Epithelial cell of prostate (primary cell): ENCODE data around the gene RFX6.
A peak's percentile ranks its signal among the peaks of the same experiment; 100 is the strongest.

ENCODE experiments used
- DNase-seq: peaks from one replicate; pipeline ENCODE4 v3.0.0-alpha.2; 2011; ENCODE audit warnings: low read depth, low spot score
- H3K27ac ChIP-seq: fragments of 450-650 bp; 2 replicates; pipeline ENCODE4 v1.5.1; 2017; ENCODE audit warnings: mild to moderate bottlenecking

RFX6 gene

GRCh38 chr6:116887894-116888293, 10.9 kb downstream of the RFX6 start:
- H3K27ac ChIP-seq = no peak overlapping the region
- no peak for DNase-seq

- no peak overlapping the region for H3K27ac ChIP-seq
- no peak for DNase-seq
Observed at GRCh38 chr6:116888732-116889360, 11.8 kb downstream of the RFX6 start.

DNA sequence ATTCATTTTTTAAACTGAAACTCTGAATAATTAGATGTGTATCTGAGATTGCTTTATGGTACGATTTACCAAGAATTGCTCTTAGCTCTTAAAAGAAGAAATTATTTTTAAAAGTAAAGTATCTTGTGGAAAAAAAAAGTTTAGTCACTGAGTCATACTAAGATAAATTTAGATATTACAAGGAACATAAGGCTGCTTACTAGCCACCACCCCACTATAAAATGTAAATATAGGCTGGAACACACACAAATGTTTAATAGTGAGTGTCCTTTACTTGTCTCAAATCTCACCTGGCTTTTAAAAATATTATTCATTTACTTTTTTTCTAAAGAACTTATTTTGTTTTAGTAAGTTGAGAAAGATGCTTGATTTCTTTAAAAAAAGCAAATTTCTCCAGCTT, 17.6 kb downstream of the RFX6 start:
- no peak overlapping the region for H3K27ac ChIP-seq
- DNase-seq = no peak

DNA sequence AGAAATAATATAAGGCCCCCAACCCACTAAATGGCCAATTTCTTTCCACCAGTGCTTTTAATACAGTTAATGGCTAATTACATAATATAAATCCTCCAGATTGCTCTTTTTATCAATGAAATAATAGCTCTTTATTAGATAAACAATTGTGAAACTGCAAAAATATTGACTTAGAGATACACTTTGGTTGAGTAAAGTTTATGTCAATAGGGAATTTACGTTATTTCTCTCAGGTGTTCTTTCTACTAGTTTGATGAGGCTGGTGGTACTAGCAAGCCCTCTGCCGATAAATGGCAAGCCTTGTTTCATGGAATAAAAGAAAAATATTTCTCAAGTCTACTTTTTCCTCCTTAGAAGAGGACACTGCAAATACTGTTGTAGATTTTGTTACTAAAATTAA, 18.9 kb downstream of the RFX6 start:
- DNase-seq = no peak
- H3K27ac ChIP-seq = no peak overlapping the region

GRCh38 chr6:116902634-116903033, 25.6 kb downstream of the RFX6 start:
- no peak overlapping the region for H3K27ac ChIP-seq

GRCh38 chr6:116922853-116923548, 46.0 kb downstream of the RFX6 start:
- no peak overlapping the region for H3K27ac ChIP-seq
- no peak for DNase-seq

More at GRCh38 chr6:116902634-116903033, 25.6 kb downstream of the RFX6 start:
- DNase-seq = no peak

GRCh38 chr6:116924245-116924644, 47.2 kb downstream of the RFX6 start:
- DNase-seq = no peak
- H3K27ac ChIP-seq = no peak overlapping the region

- no peak for DNase-seq
- no peak overlapping the region for H3K27ac ChIP-seq
Observed at GRCh38 chr6:116925088-116925794, 48.2 kb downstream of the RFX6 start.

DNA sequence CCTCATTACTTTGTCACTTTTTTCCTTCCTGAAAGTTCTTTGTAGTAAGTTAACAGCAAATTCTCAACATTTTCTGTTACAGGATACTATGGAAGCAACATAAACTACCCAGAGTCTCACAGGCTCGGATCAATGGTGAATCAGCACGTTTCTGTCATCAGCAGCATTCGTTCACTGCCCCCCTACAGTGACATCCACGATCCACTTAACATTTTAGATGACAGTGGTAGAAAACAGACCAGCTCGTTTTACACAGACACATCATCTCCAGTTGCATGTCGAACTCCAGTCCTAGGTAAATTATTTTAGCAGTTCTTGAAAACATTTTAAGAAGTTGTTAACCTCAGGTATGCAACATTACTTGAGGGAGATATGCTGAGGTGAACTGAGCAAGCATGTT, 51.6 kb downstream of the RFX6 start:
- no peak for DNase-seq
- no peak overlapping the region for H3K27ac ChIP-seq

DNA sequence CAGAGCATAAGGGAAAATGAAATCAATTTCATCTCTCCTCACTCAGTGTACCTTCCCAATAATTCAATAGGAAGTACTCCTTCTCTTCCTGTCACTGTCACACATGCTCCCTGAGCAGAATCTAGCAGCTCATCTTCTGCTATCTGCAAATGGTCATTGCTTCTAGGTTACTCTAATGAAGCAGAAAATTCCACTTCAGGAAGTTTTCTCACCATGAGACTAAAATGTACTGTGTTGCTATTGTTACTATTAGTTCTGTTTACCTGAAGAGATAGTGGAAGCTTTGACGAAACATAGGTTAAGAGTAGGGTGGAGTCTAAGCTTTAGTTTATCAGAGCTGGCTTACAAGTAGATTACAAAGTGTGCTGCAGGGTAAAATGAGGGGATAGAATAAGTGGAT, 52.8 kb downstream of the RFX6 start:
- H3K27ac ChIP-seq = no peak overlapping the region
- no peak for DNase-seq

DNA sequence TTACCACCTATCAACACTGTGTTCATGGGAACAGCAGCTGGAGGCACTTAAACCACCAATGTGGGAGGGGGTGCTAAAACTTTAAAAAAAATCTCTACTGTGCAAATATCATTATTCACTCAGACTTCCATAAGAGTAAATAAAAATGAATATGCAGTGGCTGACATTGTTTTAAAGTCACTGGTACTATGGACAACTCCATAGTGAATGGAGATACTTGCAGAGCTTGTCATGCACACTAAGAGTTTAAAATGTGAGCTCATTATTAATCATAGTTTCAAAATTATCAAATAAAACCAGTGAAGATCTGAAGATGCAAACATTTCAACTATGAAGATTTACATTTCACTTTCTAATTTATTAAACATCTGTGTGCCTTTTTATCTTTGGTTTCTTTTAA, 54.4 kb downstream of the RFX6 start:
- H3K27ac ChIP-seq = no peak overlapping the region
- no peak for DNase-seq

GRCh38 chr6:116932496-116932895, 55.5 kb downstream of the RFX6 start:
- no peak for DNase-seq
- no peak overlapping the region for H3K27ac ChIP-seq

GRCh38 chr6:116933485-116933884, 56.4 kb downstream of the RFX6 start:
- DNase-seq = no peak
- no peak overlapping the region for H3K27ac ChIP-seq

- no peak overlapping the region for H3K27ac ChIP-seq
- no peak for DNase-seq
Observed at GRCh38 chr6:116938305-116938704, 61.3 kb downstream of the RFX6 start.

DNA sequence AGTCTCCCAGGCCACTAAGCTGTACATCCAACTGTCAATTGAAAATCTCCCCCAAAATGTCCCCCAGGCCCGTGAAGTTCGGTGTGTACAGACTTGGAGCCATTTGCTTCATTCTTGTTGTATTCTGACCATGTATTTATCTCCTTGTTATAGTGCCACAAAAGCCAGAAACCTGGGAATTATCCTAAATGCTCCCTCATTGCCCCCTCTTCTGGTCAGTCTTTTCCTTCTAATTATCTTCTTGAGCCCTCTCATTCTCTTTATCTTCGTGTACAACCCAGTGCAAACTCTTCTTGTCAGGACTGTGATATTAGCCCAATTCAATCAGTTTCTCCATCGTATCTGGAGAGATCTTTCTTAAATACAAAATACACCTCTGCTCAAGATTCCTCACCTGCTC, 64.7 kb downstream of the RFX6 start:
- DNase-seq = no peak
- no peak overlapping the region for H3K27ac ChIP-seq

GRCh38 chr6:116945809-116946208, 68.8 kb downstream of the RFX6 start:
- no peak overlapping the region for H3K27ac ChIP-seq
- DNase-seq = peak; percentile 31

DNA sequence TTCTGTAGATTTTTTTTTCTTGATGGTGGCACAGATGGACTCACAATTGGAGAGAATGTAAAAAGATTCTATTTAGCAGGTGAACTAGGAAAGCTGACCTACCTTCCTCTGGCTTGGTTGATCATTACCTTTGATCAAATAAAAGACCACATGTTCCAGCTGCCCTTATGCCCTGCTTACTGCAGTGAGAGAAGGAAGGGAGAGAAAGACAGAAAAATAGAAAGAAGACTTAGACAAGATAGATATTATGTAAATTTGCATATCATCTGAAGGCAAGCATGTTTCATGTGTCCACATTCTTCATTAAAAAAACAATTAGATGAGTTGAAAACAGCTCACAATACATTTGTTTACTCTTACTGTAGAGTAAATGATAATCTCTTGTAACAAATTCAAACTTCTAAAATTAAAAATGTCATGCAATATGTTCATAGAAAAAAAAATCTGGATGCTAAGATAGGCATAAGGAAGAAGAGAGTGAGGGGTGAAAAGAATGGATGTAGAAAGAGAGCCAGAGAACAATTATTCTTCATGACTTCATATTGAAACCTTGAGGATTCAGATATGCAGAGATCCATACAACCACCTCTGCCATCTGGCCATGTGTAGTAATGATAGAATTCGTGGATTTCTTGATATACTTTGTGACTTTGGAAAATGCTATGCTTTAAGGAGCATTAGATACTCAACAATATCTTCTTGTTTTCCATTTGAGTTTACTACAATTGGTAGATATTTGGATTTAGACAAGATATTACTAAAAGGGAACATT, 71.7 kb downstream of the RFX6 start:
- no peak for DNase-seq
- H3K27ac ChIP-seq = no peak overlapping the region

DNA sequence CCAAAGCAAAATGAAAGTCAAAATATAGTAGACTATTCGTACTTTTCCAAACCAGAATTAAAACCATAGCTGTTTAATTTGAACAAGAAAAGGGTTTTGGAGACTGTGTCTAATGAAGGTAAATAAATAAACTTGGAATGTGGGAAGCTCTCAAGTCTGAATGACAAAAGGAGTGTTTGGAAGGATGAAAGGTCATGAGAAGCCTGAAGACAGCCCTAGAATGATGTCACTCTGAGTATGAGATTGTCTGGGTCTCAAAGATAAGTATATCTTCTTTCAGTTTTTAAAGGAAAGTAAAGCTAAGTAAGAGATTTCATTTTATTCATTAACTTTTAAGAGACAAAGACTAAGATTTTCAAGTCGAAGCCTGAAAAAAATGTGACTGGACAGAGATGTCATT, 72.9 kb downstream of the RFX6 start:
- no peak overlapping the region for H3K27ac ChIP-seq
- DNase-seq = no peak

DNA sequence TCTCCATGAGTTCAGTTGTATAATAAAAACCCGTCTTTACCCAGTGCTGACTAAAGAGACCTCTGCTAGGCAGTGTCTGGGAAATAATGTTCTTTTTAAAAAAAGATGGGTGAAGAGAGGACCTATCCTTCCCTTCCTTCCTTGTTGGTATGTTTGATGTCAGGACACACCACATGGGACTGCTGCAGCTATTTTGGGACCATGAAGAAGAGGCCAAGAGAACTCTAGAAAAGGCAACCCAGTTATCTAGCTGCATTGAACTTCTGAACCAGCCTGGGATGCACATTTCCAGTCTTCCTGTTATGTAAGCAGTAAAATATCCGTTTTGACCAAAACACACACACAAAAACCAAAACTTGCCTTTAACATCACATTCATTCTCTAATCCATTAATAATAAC, 77.3 kb downstream of the RFX6 start:
- H3K27ac ChIP-seq = no peak overlapping the region
- DNase-seq = no peak

- DNase-seq = no peak
- H3K27ac ChIP-seq = no peak overlapping the region
Observed at GRCh38 chr6:116954938-116955337, 77.9 kb downstream of the RFX6 start.

GRCh38 chr6:116955773-116956172, 78.7 kb downstream of the RFX6 start:
- no peak for DNase-seq
- no peak overlapping the region for H3K27ac ChIP-seq
